ENCODE measurements around the gene NPY4R. TPM values are rescaled to one million over a fixed set of nuclear protein-coding genes. Genes with fewer than 3 reads are reported as not detected.
"Not testable (repeated sequence)": the region's sequence is repeated elsewhere in the genome, so short reads cannot be mapped to it uniquely, and the experiment has no call there.

The NPY4R gene
- polyA plus RNA-seq, 3 donors = not detected

DNA sequence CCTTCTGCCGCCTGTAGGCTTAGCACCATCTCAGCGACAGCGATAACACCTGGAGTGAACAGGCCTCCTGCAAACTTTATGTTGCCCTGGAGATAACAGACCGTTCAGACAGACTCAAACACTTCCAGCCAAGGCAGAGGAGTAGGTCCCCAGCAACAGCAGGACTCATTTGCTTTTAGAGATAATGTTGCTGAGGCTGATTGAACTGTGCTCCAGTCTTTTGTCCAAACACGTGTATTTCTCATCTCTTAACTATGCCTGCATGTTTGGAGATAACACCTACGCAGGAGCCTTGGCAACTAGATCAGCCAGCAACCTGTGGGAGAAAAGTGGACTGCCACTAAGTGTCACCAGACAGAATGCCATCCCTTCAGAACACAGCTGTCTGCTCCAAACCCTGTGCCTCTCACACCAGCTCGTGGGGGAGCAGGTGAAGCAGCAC lies 23.9 kb downstream of the NPY4R start:
- H3K4me3 ChIP-seq (replicated peaks in 1 of 3; ENCODE audit: low read depth in 2 of 3, low read length in 3 of 3); intact Hi-C loops (cut with micrococcal nuclease); H3K4me1 Mint-ChIP-seq; H3K36me3 Mint-ChIP-seq; DNase-seq; H3K4me1 ChIP-seq (ENCODE audit: control insufficient read depth in 1 of 2, insufficient read depth in 2 of 2, low read length in 2 of 2); H3K79me2 ChIP-seq (ENCODE audit: insufficient read depth, low read length); H3K27ac ChIP-seq (ENCODE audit: low read depth in 1 of 2, low read length in 2 of 2); H3K27ac Mint-ChIP-seq; H3K27me3 Mint-ChIP-seq (ENCODE audit: low read depth in 3 of 3); H3K9ac ChIP-seq (ENCODE audit: insufficient read depth, low read length, poor library complexity, severe bottlenecking); H4K20me1 ChIP-seq (ENCODE audit: insufficient read depth, low read length); H3K4me2 ChIP-seq (replicated peaks; ENCODE audit: extremely low read depth, low read length, poor library complexity, severe bottlenecking); H3K9me3 ChIP-seq (replicated peaks in 1 of 2; ENCODE audit: control insufficient read depth in 1 of 2, insufficient read depth in 1 of 2, low read length in 2 of 2); H3K36me3 ChIP-seq (replicated peaks in 1 of 2; ENCODE audit: control insufficient read depth in 1 of 2, insufficient read depth in 2 of 2, low read length in 2 of 2); H3K27me3 ChIP-seq (ENCODE audit: control insufficient read depth in 2 of 2, insufficient read depth in 2 of 2, low read length in 2 of 2); H3K4me3 Mint-ChIP-seq; H2AFZ ChIP-seq (ENCODE audit: insufficient read depth, low read depth, low read length, poor library complexity, severe bottlenecking): not testable (repeated sequence)
- WGBS (ENCODE audit: insufficient coverage) = 100% methylated on average over 1 of the region's 7 CpGs
- peaks cover 0 to 11% (median 3%) of the 10 kb centered on the region in 7 donors for H3K9me3 Mint-ChIP-seq

DNA sequence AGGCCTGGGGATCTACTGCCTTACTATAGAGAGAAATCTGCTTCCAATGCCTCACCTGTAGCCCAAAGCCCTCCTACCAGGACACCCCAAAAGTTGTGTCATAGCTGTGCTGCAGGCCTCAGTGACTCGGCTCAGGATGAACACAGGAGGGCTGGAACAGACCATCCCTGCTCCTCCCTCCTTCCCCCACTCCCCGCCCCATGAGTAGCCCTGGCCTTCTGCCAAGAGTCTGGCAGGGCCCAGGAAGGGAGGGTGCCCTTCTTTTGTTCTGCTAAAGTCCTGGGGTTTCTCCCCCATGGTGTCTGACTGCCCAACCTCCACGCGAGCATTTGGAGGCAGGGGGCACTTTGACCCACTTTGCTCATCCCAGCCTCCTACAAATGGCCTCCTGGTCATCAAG lies 24.8 kb downstream of the NPY4R start:
- DNase-seq; intact Hi-C loops (cut with micrococcal nuclease); H3K4me1 ChIP-seq (ENCODE audit: control insufficient read depth in 1 of 2, insufficient read depth in 2 of 2, low read length in 2 of 2); H3K4me2 ChIP-seq (replicated peaks; ENCODE audit: extremely low read depth, low read length, poor library complexity, severe bottlenecking); H2AFZ ChIP-seq (ENCODE audit: insufficient read depth, low read depth, low read length, poor library complexity, severe bottlenecking); H3K4me1 Mint-ChIP-seq; H3K36me3 Mint-ChIP-seq; H3K27me3 ChIP-seq (ENCODE audit: control insufficient read depth in 2 of 2, insufficient read depth in 2 of 2, low read length in 2 of 2); H3K4me3 ChIP-seq (replicated peaks in 1 of 3; ENCODE audit: low read depth in 2 of 3, low read length in 3 of 3); H3K27ac Mint-ChIP-seq; H3K27me3 Mint-ChIP-seq (ENCODE audit: low read depth in 3 of 3); H3K4me3 Mint-ChIP-seq; H3K9ac ChIP-seq (ENCODE audit: insufficient read depth, low read length, poor library complexity, severe bottlenecking); H3K79me2 ChIP-seq (ENCODE audit: insufficient read depth, low read length); H4K20me1 ChIP-seq (ENCODE audit: insufficient read depth, low read length); H3K9me3 ChIP-seq (replicated peaks in 1 of 2; ENCODE audit: control insufficient read depth in 1 of 2, insufficient read depth in 1 of 2, low read length in 2 of 2); H3K36me3 ChIP-seq (replicated peaks in 1 of 2; ENCODE audit: control insufficient read depth in 1 of 2, insufficient read depth in 2 of 2, low read length in 2 of 2); H3K27ac ChIP-seq (ENCODE audit: low read depth in 1 of 2, low read length in 2 of 2): not testable (repeated sequence)
- no CpG with 5 or more reads among the region's 4 CpGs for WGBS (ENCODE audit: insufficient coverage)
- peaks cover 0 to 12% (median 4%) of the 10 kb centered on the region in 7 donors for H3K9me3 Mint-ChIP-seq

DNA sequence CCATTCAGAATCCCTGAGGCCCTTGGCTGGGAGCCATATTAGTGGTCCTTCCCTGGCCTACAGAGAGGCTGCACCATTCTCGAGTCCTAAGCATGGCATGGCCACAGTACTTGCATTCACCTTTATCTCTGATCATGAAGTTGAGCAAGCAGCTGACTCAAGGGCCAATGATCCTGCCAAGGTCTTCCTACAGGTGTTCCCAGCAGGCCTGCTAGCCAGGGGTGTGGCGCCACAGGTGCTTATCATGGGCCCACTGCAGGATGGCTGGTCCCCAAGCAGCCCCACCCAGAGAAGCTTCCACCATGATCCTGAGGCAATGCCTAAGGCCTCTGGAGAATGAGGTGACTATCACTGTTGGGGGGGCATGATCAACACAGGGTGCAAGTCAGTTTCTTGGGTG lies 42.2 kb downstream of the NPY4R start:
- H3K4me3 Mint-ChIP-seq; H3K9me3 Mint-ChIP-seq; intact Hi-C loops (cut with micrococcal nuclease); H3K4me1 Mint-ChIP-seq; H3K36me3 ChIP-seq (replicated peaks in 1 of 2; ENCODE audit: control insufficient read depth in 1 of 2, insufficient read depth in 2 of 2, low read length in 2 of 2); DNase-seq; H3K4me2 ChIP-seq (replicated peaks; ENCODE audit: extremely low read depth, low read length, poor library complexity, severe bottlenecking); H2AFZ ChIP-seq (ENCODE audit: insufficient read depth, low read depth, low read length, poor library complexity, severe bottlenecking); H3K79me2 ChIP-seq (ENCODE audit: insufficient read depth, low read length); H3K27ac ChIP-seq (ENCODE audit: low read depth in 1 of 2, low read length in 2 of 2); H3K9ac ChIP-seq (ENCODE audit: insufficient read depth, low read length, poor library complexity, severe bottlenecking); H3K4me3 ChIP-seq (replicated peaks in 1 of 3; ENCODE audit: low read depth in 2 of 3, low read length in 3 of 3); H4K20me1 ChIP-seq (ENCODE audit: insufficient read depth, low read length); H3K9me3 ChIP-seq (replicated peaks in 1 of 2; ENCODE audit: control insufficient read depth in 1 of 2, insufficient read depth in 1 of 2, low read length in 2 of 2); H3K27ac Mint-ChIP-seq; H3K4me1 ChIP-seq (ENCODE audit: control insufficient read depth in 1 of 2, insufficient read depth in 2 of 2, low read length in 2 of 2); H3K36me3 Mint-ChIP-seq; H3K27me3 Mint-ChIP-seq (ENCODE audit: low read depth in 3 of 3); H3K27me3 ChIP-seq (ENCODE audit: control insufficient read depth in 2 of 2, insufficient read depth in 2 of 2, low read length in 2 of 2): not testable (repeated sequence)
- WGBS (ENCODE audit: insufficient coverage) = no CpG with 5 or more reads among the region's 2 CpGs

DNA sequence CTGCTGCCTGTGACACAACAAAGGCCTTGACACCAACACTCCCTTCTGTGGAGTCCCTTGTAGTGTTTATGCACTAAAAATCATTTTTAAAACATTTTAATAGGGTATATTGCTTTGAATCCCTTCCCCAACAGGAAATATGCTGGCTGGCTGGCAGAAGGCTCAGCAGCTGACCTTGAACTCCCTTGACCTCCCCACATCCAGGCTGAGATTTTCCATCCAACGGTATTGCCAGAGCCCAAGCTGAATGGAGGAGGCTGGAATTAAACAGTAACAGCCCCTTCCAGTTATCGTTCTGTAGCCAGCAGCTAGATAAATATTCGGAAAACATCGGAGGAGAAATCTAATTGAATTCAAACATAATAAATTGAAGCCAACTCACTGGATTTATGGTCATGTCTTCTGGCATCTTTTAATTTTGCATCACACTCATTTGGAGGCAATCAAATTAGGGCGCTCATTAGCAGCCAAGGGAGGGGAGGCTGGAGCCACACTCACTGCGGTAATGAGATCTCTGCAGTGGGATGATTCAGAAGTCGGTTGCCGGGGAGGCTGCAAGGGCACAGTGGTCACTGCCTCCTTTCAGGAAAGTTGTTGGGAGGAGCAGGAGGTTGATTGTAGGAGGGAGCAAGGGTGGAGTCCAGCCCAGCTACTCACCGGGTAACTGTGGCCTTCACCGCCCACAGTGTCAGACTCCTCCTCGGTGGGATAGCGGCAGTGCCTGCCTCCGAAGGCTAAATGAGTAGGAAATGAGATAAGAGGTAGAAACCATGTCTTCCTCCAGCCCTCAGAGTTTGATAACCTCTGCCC lies 46.0 kb downstream of the NPY4R start:
- intact Hi-C loops (cut with micrococcal nuclease); H3K27ac Mint-ChIP-seq; H3K4me2 ChIP-seq (replicated peaks; ENCODE audit: extremely low read depth, low read length, poor library complexity, severe bottlenecking); H3K9ac ChIP-seq (ENCODE audit: insufficient read depth, low read length, poor library complexity, severe bottlenecking); DNase-seq; H3K27me3 ChIP-seq (ENCODE audit: control insufficient read depth in 2 of 2, insufficient read depth in 2 of 2, low read length in 2 of 2); H3K27ac ChIP-seq (ENCODE audit: low read depth in 1 of 2, low read length in 2 of 2); H3K36me3 ChIP-seq (replicated peaks in 1 of 2; ENCODE audit: control insufficient read depth in 1 of 2, insufficient read depth in 2 of 2, low read length in 2 of 2); H3K4me3 ChIP-seq (replicated peaks in 1 of 3; ENCODE audit: low read depth in 2 of 3, low read length in 3 of 3); H4K20me1 ChIP-seq (ENCODE audit: insufficient read depth, low read length); H3K79me2 ChIP-seq (ENCODE audit: insufficient read depth, low read length); H3K27me3 Mint-ChIP-seq (ENCODE audit: low read depth in 3 of 3); H3K9me3 Mint-ChIP-seq; H3K4me3 Mint-ChIP-seq; H2AFZ ChIP-seq (ENCODE audit: insufficient read depth, low read depth, low read length, poor library complexity, severe bottlenecking); H3K4me1 ChIP-seq (ENCODE audit: control insufficient read depth in 1 of 2, insufficient read depth in 2 of 2, low read length in 2 of 2); H3K4me1 Mint-ChIP-seq; H3K36me3 Mint-ChIP-seq; H3K9me3 ChIP-seq (replicated peaks in 1 of 2; ENCODE audit: control insufficient read depth in 1 of 2, insufficient read depth in 1 of 2, low read length in 2 of 2): not testable (repeated sequence)
- WGBS (ENCODE audit: insufficient coverage) = no CpG with 5 or more reads among the region's 13 CpGs
